ENCODE measurements around the gene KLK4. TPM values are rescaled to one million over a fixed set of nuclear protein-coding genes. Genes with fewer than 3 reads are reported as not detected.

Gene KLK4
- total and polyA plus RNA-seq, 9 of the 15 experiments (the other 6 are each of a cell fraction or from before 2014, with no cell fraction given), result not detected

DNA sequence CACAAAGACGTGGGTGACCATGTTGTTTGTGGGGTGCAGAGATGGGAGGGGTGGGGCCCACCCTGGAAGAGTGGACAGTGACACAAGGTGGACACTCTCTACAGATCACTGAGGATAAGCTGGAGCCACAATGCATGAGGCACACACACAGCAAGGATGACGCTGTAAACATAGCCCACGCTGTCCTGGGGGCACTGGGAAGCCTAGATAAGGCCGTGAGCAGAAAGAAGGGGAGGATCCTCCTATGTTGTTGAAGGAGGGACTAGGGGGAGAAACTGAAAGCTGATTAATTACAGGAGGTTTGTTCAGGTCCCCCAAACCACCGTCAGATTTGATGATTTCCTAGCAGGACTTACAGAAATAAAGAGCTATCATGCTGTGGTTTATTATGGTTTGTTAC lies 32.3 kb downstream of the KLK4 start (continued):
- no peak for TF ChIP-seq TRIM28 (IDR thresholded peaks at IDR 0.05)
- no peak for TF ChIP-seq NUFIP1 (IDR thresholded peaks at IDR 0.05; ENCODE audit: partially characterized antibody)
- no peak for TF ChIP-seq ZNF785 (CRISPR knock-in tag; IDR thresholded peaks at IDR 0.05)
- no peak for TF ChIP-seq DMBX1 (CRISPR knock-in tag; IDR thresholded peaks at IDR 0.05; ENCODE audit: borderline replicate concordance)
- peak; percentile 67 for TF ChIP-seq TEAD4 (IDR thresholded peaks at IDR 0.05; ENCODE audit: low read length)
- no peak for TF ChIP-seq TEAD4 (CRISPR knock-in tag; IDR thresholded peaks at IDR 0.05; ENCODE audit: borderline replicate concordance)
- TF ChIP-seq ZNF217 (CRISPR knock-in tag; IDR thresholded peaks at IDR 0.05), result no peak
- TF ChIP-seq, protein P1, sequence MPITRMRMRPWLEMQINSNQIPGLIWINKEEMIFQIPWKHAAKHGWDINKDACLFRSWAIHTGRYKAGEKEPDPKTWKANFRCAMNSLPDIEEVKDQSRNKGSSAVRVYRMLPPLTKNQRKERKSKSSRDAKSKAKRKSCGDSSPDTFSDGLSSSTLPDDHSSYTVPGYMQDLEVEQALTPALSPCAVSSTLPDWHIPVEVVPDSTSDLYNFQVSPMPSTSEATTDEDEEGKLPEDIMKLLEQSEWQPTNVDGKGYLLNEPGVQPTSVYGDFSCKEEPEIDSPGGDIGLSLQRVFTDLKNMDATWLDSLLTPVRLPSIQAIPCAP (CRISPR knock-in tag; IDR thresholded peaks at IDR 0.05; ENCODE audit: borderline replicate concordance), result no peak
- no peak for TF ChIP-seq HDGF (IDR thresholded peaks at IDR 0.05)
- TF ChIP-seq SNIP1 (IDR thresholded peaks at IDR 0.05; ENCODE audit: low read depth), result no peak
- TF ChIP-seq, protein P2, sequence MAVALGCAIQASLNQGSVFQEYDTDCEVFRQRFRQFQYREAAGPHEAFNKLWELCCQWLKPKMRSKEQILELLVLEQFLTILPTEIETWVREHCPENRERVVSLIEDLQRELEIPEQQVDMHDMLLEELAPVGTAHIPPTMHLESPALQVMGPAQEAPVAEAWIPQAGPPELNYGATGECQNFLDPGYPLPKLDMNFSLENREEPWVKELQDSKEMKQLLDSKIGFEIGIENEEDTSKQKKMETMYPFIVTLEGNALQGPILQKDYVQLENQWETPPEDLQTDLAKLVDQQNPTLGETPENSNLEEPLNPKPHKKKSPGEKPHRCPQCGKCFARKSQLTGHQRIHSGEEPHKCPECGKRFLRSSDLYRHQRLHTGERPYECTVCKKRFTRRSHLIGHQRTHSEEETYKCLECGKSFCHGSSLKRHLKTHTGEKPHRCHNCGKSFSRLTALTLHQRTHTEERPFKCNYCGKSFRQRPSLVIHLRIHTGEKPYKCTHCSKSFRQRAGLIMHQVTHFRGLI (CRISPR knock-in tag; IDR thresholded peaks at IDR 0.05), result no peak
- no peak for TF ChIP-seq CXXC5 (CRISPR knock-in tag; IDR thresholded peaks at IDR 0.05)
- TF ChIP-seq MAFK (IDR thresholded peaks at IDR 0.05; ENCODE audit: low read length), result no peak
- no peak for TF ChIP-seq CEBPG (CRISPR knock-in tag; IDR thresholded peaks at IDR 0.05)
- TF ChIP-seq CEBPG (tag; conservative IDR thresholded peaks at IDR 0.05 in 1 of 2, IDR thresholded peaks at IDR 0.05 in 1 of 2), result no peak
- TF ChIP-seq, protein P3, sequence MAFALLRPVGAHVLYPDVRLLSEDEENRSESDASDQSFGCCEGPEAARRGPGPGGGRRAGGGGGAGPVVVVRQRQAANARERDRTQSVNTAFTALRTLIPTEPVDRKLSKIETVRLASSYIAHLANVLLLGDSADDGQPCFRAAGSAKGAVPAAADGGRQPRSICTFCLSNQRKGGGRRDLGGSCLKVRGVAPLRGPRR (CRISPR knock-in tag; IDR thresholded peaks at IDR 0.05), result no peak
- TF ChIP-seq TFAM (CRISPR knock-in tag; conservative IDR thresholded peaks at IDR 0.05), result no peak
- TF ChIP-seq GABPB2 (CRISPR knock-in tag; conservative IDR thresholded peaks at IDR 0.05), result no peak
- no peak for TF ChIP-seq ZNF668 (CRISPR knock-in tag; IDR thresholded peaks at IDR 0.05)
- TF ChIP-seq, protein P4, sequence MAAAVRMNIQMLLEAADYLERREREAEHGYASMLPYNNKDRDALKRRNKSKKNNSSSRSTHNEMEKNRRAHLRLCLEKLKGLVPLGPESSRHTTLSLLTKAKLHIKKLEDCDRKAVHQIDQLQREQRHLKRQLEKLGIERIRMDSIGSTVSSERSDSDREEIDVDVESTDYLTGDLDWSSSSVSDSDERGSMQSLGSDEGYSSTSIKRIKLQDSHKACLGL (CRISPR knock-in tag; IDR thresholded peaks at IDR 0.05; ENCODE audit: borderline replicate concordance, poor library complexity, severe bottlenecking), result no peak
- TF ChIP-seq FUS (optimal IDR thresholded peaks at IDR 0.05; ENCODE audit: low read depth, low read length), result no peak
- TF ChIP-seq ZNF146 (CRISPR knock-in tag; IDR thresholded peaks at IDR 0.05; ENCODE audit: unreplicated experiment), result no peak
- TF ChIP-seq PPARD (CRISPR knock-in tag; IDR thresholded peaks at IDR 0.05), result no peak
- TF ChIP-seq RBM25 (IDR thresholded peaks at IDR 0.05; ENCODE audit: low read depth, low read length, severe bottlenecking), result no peak
- no peak for TF ChIP-seq ZNF79 (CRISPR knock-in tag; IDR thresholded peaks at IDR 0.05; ENCODE audit: low read depth)
- peak; percentile 91 for TF ChIP-seq DPF2 (IDR thresholded peaks at IDR 0.05)
- TF ChIP-seq, protein P5, sequence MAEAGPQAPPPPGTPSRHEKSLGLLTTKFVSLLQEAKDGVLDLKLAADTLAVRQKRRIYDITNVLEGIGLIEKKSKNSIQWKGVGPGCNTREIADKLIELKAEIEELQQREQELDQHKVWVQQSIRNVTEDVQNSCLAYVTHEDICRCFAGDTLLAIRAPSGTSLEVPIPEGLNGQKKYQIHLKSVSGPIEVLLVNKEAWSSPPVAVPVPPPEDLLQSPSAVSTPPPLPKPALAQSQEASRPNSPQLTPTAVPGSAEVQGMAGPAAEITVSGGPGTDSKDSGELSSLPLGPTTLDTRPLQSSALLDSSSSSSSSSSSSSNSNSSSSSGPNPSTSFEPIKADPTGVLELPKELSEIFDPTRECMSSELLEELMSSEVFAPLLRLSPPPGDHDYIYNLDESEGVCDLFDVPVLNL (CRISPR knock-in tag; IDR thresholded peaks at IDR 0.05; ENCODE audit: low read depth), result no peak
- TF ChIP-seq ZNF239 (CRISPR knock-in tag; IDR thresholded peaks at IDR 0.05), result no peak

All from K562 (cell line).